ENCODE data around the gene CUL4A.

- no peak for TF ChIP-seq EP300 (IDR thresholded peaks at IDR 0.05)
- no peak for TF ChIP-seq CTCF (IDR thresholded peaks at IDR 0.05)
Measured at GRCh38 chr13:113292021-113292862, 82.8 kb downstream of the CUL4A start.
